NB4 (cell line): Measurements from ENCODE around the gene GRIK3.
"Not testable (repeated sequence)": the region's sequence is repeated elsewhere in the genome, so short reads cannot be mapped to it uniquely, and the experiment has no call there.

ENCODE experiments used
- DNase-seq: peaks from one replicate; pipeline ENCODE4 v3.0.0; 2010; ENCODE audit warnings: low read depth
- H3K4me3 ChIP-seq: one replicate; pipeline ENCODE4 v1.5.1; 2011; ENCODE audit warnings: mild to moderate bottlenecking, low read depth, low read length, moderate library complexity
- MYC ChIP-seq: IDR thresholded peaks from 2 replicates; pipeline ENCODE4 v1.6.1; 2011; ENCODE audit warnings: low read depth, low read length
- POLR2A ChIP-seq: IDR thresholded peaks from 2 replicates; pipeline ENCODE4 v1.6.1; 2011; ENCODE audit warnings: mild to moderate bottlenecking; ENCODE audit not compliant: insufficient read length; ENCODE audit errors: extremely low read depth
- TF ChIP-seq, protein P1 (sequence below): IDR thresholded peaks from 2 replicates; pipeline ENCODE4 v1.6.1; 2011; ENCODE audit warnings: low read depth, low read length
- TF ChIP-seq, protein P2 (sequence below): IDR thresholded peaks from one replicate; pipeline ENCODE4 v1.5.1; 2012; ENCODE audit warnings: low read depth, low read length

Gene GRIK3

DNA sequence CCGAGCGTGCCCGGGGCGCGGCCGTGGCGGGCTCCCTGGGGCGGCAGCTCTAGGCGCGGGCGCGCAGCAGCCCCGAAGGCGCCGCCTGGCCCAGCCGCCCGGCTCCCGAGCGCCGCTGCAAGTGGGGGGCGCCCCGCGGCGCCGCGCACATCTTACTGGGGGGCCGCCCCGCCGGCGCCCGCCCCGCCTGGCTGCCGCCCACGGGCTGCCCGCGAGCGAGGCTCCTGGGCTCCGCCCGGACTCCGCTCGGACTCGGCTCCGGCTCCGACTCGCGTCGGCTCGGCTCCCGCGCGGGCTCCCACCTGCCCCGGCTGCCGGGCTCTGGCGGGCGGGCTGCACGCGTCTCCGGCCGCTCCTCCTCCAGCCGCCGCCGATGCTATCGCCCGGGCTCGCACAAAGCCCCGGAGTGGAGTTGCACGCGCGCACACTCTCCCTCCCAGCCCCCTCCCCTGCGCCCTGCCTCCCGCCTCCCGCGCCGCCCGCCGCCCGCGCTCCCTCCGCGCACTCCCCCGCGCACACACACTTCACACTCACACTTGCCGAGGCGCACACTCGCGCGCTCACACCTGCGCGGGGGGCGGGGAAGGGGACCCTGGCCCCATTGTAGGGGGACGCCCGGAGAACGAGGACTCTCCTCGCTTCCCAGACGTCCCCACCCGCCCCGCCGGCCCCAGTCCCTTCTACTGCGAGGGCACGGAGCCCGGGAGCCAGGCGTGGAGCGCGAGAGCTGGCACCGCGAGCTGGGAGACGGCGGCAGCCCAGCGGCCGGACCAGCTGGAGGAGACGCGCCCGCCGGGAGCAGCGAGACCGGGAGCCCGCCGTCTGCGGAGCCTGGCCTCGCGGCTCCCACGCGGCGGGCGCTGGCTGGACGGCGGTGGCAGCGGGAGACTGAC is at the start of gene GRIK3:
TSS of gene GRIK3 (minus strand) at position 395 of the 893 bp plus-strand sequence. CDS start 407 bp downstream, outside the sequence.
- DNase-seq = no peak
- no peak for TF ChIP-seq MYC
- no peak for TF ChIP-seq POLR2A
- TF ChIP-seq, protein P1, sequence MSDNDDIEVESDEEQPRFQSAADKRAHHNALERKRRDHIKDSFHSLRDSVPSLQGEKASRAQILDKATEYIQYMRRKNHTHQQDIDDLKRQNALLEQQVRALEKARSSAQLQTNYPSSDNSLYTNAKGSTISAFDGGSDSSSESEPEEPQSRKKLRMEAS = no peak
- TF ChIP-seq, protein P2, sequence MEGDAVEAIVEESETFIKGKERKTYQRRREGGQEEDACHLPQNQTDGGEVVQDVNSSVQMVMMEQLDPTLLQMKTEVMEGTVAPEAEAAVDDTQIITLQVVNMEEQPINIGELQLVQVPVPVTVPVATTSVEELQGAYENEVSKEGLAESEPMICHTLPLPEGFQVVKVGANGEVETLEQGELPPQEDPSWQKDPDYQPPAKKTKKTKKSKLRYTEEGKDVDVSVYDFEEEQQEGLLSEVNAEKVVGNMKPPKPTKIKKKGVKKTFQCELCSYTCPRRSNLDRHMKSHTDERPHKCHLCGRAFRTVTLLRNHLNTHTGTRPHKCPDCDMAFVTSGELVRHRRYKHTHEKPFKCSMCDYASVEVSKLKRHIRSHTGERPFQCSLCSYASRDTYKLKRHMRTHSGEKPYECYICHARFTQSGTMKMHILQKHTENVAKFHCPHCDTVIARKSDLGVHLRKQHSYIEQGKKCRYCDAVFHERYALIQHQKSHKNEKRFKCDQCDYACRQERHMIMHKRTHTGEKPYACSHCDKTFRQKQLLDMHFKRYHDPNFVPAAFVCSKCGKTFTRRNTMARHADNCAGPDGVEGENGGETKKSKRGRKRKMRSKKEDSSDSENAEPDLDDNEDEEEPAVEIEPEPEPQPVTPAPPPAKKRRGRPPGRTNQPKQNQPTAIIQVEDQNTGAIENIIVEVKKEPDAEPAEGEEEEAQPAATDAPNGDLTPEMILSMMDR = no peak
- H3K4me3 ChIP-seq = no peak within 1 kb of the TSS

DNA sequence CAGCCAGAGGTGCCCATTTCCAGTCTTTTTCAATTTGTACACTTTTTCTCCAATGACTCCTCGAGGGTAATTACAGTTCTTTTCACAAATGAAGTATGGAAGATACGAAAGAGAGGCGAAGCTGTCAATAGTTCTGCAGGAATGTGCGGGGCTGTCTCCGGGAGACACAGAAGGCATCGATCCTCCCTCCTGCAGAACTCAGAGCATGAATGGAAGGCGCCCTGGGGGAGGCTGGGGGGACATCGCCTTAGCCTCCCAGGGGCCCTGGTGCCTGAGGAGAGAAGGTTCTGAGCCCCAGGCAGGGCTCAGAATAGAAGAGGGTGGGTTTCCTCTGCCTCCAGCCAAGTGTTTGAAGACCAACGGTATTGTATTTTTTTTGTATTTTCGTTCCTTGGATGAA is 49.7 kb upstream of the GRIK3 start:
- DNase-seq = no peak
- no peak overlapping the region for H3K4me3 ChIP-seq
- TF ChIP-seq, protein P1 = no peak
- TF ChIP-seq, protein P2 = no peak
- TF ChIP-seq MYC (no peak), POLR2A (no peak)

DNA sequence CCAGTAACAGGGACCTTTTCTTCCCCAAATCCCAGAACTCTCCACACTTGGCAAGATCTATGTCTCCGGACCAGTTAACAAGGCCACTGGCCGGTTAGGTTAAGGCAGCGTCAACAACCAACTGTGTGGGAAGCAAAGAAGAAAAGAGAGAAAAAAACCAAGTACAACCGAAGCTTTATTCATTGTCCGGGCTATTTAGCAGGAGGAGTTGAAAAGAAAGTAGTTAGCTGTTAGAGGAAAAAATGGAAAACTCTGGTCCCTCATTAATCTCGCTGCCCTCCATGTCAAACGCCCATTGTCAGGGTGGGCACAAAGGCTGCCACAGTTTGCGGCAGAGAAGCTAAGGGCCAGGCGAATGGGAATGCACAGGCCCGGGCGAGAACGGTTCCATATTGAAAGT is 49.3 kb upstream of the GRIK3 start:
- no peak for DNase-seq
- no peak overlapping the region for H3K4me3 ChIP-seq
- TF ChIP-seq, protein P2 = no peak
- TF ChIP-seq POLR2A = no peak
- TF ChIP-seq MYC = no peak

DNA sequence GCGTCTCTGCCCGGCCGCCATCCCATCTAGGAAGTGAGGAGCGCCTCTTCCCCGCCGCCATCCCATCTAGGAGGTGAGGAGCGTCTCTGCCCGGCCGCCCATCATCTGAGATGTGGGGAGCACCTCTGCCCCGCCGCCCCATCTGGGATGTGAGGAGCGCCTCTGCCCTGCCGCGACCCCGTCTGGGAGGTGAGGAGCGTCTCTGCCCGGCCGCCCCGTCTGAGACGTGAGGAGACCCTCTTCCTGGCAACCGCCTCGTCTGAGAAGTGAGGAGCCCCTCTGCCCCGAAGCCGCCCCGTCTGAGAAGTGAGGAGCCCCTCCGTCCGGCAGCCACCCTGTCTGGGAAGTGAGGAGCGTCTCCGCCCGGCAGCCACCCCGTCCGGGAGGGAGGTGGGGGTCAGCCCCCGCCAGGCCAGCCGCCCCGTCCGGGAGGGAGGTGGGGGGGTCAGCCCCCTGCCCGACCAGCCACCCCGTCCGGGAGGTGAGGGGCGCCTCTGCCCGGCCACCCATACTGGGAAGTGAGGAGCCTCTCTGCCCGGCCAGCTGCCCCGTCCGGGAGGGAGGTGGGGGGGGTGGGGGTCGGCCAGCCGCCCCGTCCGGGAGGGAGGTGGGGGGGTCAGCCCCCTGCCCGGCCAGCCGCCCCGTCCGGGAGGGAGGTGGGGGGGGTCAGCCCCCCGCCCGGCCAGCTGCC is 46.1 kb upstream of the GRIK3 start:
- not testable (repeated sequence) for H3K4me3 ChIP-seq, DNase-seq

DNA sequence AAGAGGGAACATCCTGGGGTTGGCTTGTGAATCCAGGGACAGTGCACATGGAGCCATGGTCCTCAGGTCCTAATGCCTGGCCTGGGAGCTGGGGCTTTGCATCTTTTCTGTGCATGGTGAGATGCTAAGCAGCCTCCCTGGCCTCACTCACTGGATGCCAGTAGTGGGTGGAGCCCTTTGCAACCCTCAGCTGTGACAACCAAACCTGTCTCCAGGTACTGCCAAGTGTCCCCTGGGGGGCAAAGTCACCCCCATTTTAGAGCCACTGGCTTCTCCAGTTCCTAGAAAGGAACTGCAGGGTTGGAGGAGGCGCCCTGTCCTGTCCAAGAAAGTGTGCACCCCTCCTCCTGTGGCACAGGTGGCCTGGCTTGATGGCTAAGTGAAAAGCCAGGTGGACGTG is 44.6 kb upstream of the GRIK3 start:
- H3K4me3 ChIP-seq = no peak overlapping the region
- no peak for DNase-seq
- TF ChIP-seq, protein P1 = no peak
- no peak for TF ChIP-seq POLR2A
- TF ChIP-seq MYC = no peak
- TF ChIP-seq, protein P2 = no peak

- no peak for DNase-seq
- H3K4me3 ChIP-seq = no peak overlapping the region
- TF ChIP-seq, protein P2 = no peak
- TF ChIP-seq POLR2A (no peak), MYC (no peak)
- TF ChIP-seq, protein P1 = no peak
Observed at GRCh38 chr1:37076168-37076567, 41.9 kb upstream of the GRIK3 start.
